Caco-2 (cell line): ENCODE measurements around the gene TBC1D25. TPM values are rescaled to one million over a fixed set of nuclear protein-coding genes. Genes with fewer than 3 reads are reported as not detected.

Source experiments
- BruUV-seq: library from RNA; stranded (reverse); fragments of 400-500 nt; replicated peaks from 2 replicates; lab custom pipeline; 2021; lab: Mats Ljungman, UMichigan
- CTCF ChIA-PET: fragments of 300-600 bp; sonication (Branson Sonifier 250); formaldehyde crosslinking; loops from one replicate; lab custom pipeline; 2022; ENCODE audit warnings: antibody characterized with exemption; lab: Charles Lee
- POLR2A ChIA-PET: fragments of 300-600 bp; sonication (Branson Sonifier 250); formaldehyde crosslinking; loops from one replicate; lab custom pipeline; 2022; ENCODE audit warnings: antibody characterized with exemption; lab: Charles Lee
- DNase-seq, 2 experiments: peaks; one replicate each; pipeline versions ENCODE4 v3.0.0 to v3.0.0-alpha.2; 2020 to 2022
- H3K27me3 ChIP-seq: replicated peaks from 2 replicates; pipeline ENCODE4 v1.6.0; 2011; ENCODE audit warnings: low read length; ENCODE audit not compliant: control insufficient read depth, insufficient read depth
- H3K36me3 ChIP-seq: 2 replicates; pipeline ENCODE4 v1.5.1; 2011; ENCODE audit warnings: low read length; ENCODE audit not compliant: control insufficient read depth, insufficient read depth
- H3K4me1 ChIP-seq: fragments of 250-450 bp; sonication (Bioruptor Pico); 2 replicates; pipeline ENCODE4 v1.5.1; 2020; ENCODE audit warnings: mild to moderate bottlenecking
- H3K4me3 ChIP-seq: 2 replicates; pipeline ENCODE4 v1.5.1; 2011; ENCODE audit warnings: low read depth, mild to moderate bottlenecking, control low read depth, low read length
- H3K9me3 ChIP-seq: fragments of 250-450 bp; sonication (Bioruptor Pico); 2 replicates; pipeline ENCODE4 v1.5.1; 2020; ENCODE audit warnings: mild to moderate bottlenecking, moderate library complexity
- H3K27ac Mint-ChIP-seq: one replicate; pipeline ENCODE4 v1.8.0; 2022; ENCODE audit warnings: mixed read lengths; ENCODE audit not compliant: unreplicated experiment
- H3K27me3 Mint-ChIP-seq: one replicate; pipeline ENCODE4 v1.8.0; 2022; ENCODE audit warnings: mixed read lengths; ENCODE audit not compliant: insufficient read depth, unreplicated experiment
- H3K36me3 Mint-ChIP-seq: one replicate; pipeline ENCODE4 v1.8.0; 2022; ENCODE audit warnings: mild to moderate bottlenecking, mixed read lengths; ENCODE audit not compliant: insufficient read depth, unreplicated experiment
- H3K4me1 Mint-ChIP-seq: one replicate; pipeline ENCODE4 v1.8.0; 2022; ENCODE audit warnings: low read depth, mixed read lengths; ENCODE audit not compliant: unreplicated experiment
- H3K4me3 Mint-ChIP-seq: one replicate; pipeline ENCODE4 v1.8.0; 2022; ENCODE audit warnings: mild to moderate bottlenecking, moderate library complexity, mixed read lengths; ENCODE audit not compliant: unreplicated experiment
- H3K9me3 Mint-ChIP-seq: one replicate; pipeline ENCODE4 v1.8.0; 2022; ENCODE audit warnings: mixed read lengths; ENCODE audit not compliant: unreplicated experiment
- CTCF ChIP-seq, 2 experiments: fragments of 200-600 bp in 1 of 2; IDR thresholded peaks; 1 replicate in 1 of 2; 2 replicates in 1 of 2; pipeline versions ENCODE4 v1.5.1 to v1.8.0; 2011 to 2022; ENCODE audit warnings: antibody characterized with exemption in 1 of 2, control low read depth in 1 of 2, inconsistent platforms in 1 of 2, low read depth in 1 of 2, low read length in 1 of 2, mild to moderate bottlenecking in 1 of 2, moderate library complexity in 1 of 2; ENCODE audit not compliant: insufficient read depth in 1 of 2, severe bottlenecking in 1 of 2, unreplicated experiment in 1 of 2
- intact Hi-C: fragments of 100-400 bp; cut with micrococcal nuclease; formaldehyde crosslinking; loops from one replicate; pipeline ENCODE4 v1.10.0; 2022; ENCODE audit not compliant: unreplicated experiment
- total RNA-seq: library from RNA; stranded (reverse); gene quantifications from 2 replicates; pipeline ENCODE4 v1.2.3, GENCODE V29; 2022

TBC1D25 gene
- total RNA-seq, 1 experiment from 2014 or later = 11.1 TPM

GRCh38 chrX:48520976-48521352, 18.6 kb upstream of the TBC1D25 start:
- ChIA-PET CTCF (no interaction called here), POLR2A (interaction anchor here (0.7 kb wide), 1 partner anchor 110 kb away, joined by 3 read pairs; no protein-coding TSS in a partner anchor)
- Mint-ChIP-seq H3K4me3 (peak overlapping the region; percentile 72), H3K9me3 (no peaks in the 10 kb centered on the region), H3K27ac (peak overlapping the region; percentile 89), H3K27me3 (no peaks in the 10 kb centered on the region), H3K4me1 (peaks cover 8% of the 10 kb centered on the region), H3K36me3 (peaks cover 15% of the 10 kb centered on the region)
- peak overlapping the region; percentile 32 for H3K4me3 ChIP-seq
- no peaks in the 10 kb centered on the region for H3K27me3 ChIP-seq
- H3K9me3 ChIP-seq = no peaks in the 10 kb centered on the region
- H3K36me3 ChIP-seq = no peaks in the 10 kb centered on the region
- DNase-seq = peak in 1 of 2 experiments; percentile 10
- BruUV-seq = TSS peak; percentile 80
- H3K4me1 ChIP-seq = no peaks in the 10 kb centered on the region
- TF ChIP-seq CTCF (IDR thresholded peaks at IDR 0.05; ENCODE audit: insufficient read depth in 1 of 2, low read depth in 1 of 2, low read length in 1 of 2, severe bottlenecking in 1 of 2, unreplicated experiment in 1 of 2) = no peak
- intact Hi-C loops = no loop called here

GRCh38 chrX:48521353-48522243, 17.9 kb upstream of the TBC1D25 start, which contains the start of gene EBP:
Gene EBP, plus strand, starts transcription at chrX:48521808. Its CDS starts 1,964 bp downstream, at chrX:48523772.
- Mint-ChIP-seq H3K27ac (peak within 1 kb of the TSS; percentile 89), H3K27me3 (no peaks in the 10 kb centered on the region), H3K9me3 (no peaks in the 10 kb centered on the region), H3K4me1 (peaks cover 8% of the 10 kb centered on the region), H3K4me3 (peak within 1 kb of the TSS; percentile 72), H3K36me3 (peaks cover 21% of the 10 kb centered on the region)
- DNase-seq = peak; percentile 94
- ChIA-PET CTCF (interaction anchor here (0.6 to 0.7 kb wide), 2 partner anchors 14 to 676 kb away, joined by 4 to 6 read pairs; no protein-coding TSS in a partner anchor), POLR2A (interaction anchor here (0.7 kb wide), 1 partner anchor 110 kb away, joined by 3 read pairs; no protein-coding TSS in a partner anchor)
- Histone ChIP-seq H3K27me3 (no peaks in the 10 kb centered on the region), H3K9me3 (no peaks in the 10 kb centered on the region), H3K4me3 (peak within 1 kb of the TSS; percentile 67), H3K4me1 (no peaks in the 10 kb centered on the region), H3K36me3 (no peaks in the 10 kb centered on the region)
- intact Hi-C loops = no loop called here
- no TSS peak for BruUV-seq
- no peak for TF ChIP-seq CTCF (IDR thresholded peaks at IDR 0.05; ENCODE audit: insufficient read depth in 1 of 2, low read depth in 1 of 2, low read length in 1 of 2, severe bottlenecking in 1 of 2, unreplicated experiment in 1 of 2)

- no peaks in the 10 kb centered on the region for H3K27me3 ChIP-seq
- H3K4me3 ChIP-seq = peak overlapping the region; percentile 67
- ChIA-PET POLR2A (no interaction called here), CTCF (interaction anchor here (0.6 to 0.7 kb wide), 2 partner anchors 13 to 676 kb away, joined by 4 to 6 read pairs; no protein-coding TSS in a partner anchor)
- peaks cover 1% of the 10 kb centered on the region; the same call in 1 of the 2 replicates for H3K36me3 ChIP-seq
- DNase-seq = peak in 1 of 2 experiments; percentile 17
- H3K4me1 ChIP-seq = no peaks in the 10 kb centered on the region
- Mint-ChIP-seq H3K4me1 (peaks cover 8% of the 10 kb centered on the region), H3K36me3 (peaks cover 24% of the 10 kb centered on the region), H3K27ac (peak overlapping the region; percentile 89), H3K9me3 (no peaks in the 10 kb centered on the region), H3K27me3 (no peaks in the 10 kb centered on the region), H3K4me3 (peak overlapping the region; percentile 72)
- no peak for TF ChIP-seq CTCF (IDR thresholded peaks at IDR 0.05; ENCODE audit: insufficient read depth in 1 of 2, low read depth in 1 of 2, low read length in 1 of 2, severe bottlenecking in 1 of 2, unreplicated experiment in 1 of 2)
- TSS peak; percentile 76 for BruUV-seq
- intact Hi-C loops = no loop called here
- no peaks in the 10 kb centered on the region for H3K9me3 ChIP-seq
These were observed 17.2 kb upstream of the TBC1D25 start for GRCh38 chrX:48522291-48522690.
